Mammary epithelial cell (primary cell): ENCODE results near the gene SNRPD1.

Experiments used
- EZH2 ChIP-seq: IDR thresholded peaks from 2 replicates; pipeline ENCODE4 v1.6.1; 2012; ENCODE audit warnings: low read length, inconsistent platforms, borderline replicate concordance
- TF ChIP-seq, protein P1 (sequence below), 2 donors: IDR thresholded peaks in 1 of 2; conservative IDR thresholded peaks in 1 of 2; 2 replicates each; pipeline ENCODE4 v1.5.1; 2011 to 2012; ENCODE audit warnings: inconsistent platforms in 2 of 2, low read length in 2 of 2, mild to moderate bottlenecking in 2 of 2, control low read depth in 1 of 2, low read depth in 1 of 2; ENCODE audit not compliant: insufficient read depth in 1 of 2; ENCODE audit errors: extremely low read depth in 1 of 2

DNA sequence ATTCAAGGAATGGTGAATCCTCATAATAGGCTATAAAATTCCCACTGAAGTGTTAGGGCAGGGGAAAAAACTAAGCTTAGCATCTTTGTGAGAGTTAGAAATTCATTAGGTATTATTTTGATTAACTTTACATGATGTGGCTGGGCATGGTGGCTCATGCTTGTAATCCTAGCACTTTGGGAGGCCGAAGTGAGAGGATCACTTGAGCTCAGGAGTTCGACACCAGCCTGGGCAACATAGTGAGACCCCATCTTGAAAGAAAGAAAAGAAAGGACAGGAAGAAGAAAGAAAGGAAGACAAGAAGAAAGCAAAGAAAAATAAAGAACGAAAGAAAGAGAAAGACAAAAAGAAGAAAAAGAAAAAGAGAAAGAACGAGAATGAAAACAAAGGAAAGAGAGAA lies 40.0 kb downstream of the SNRPD1 start:
- TF ChIP-seq, protein P1, sequence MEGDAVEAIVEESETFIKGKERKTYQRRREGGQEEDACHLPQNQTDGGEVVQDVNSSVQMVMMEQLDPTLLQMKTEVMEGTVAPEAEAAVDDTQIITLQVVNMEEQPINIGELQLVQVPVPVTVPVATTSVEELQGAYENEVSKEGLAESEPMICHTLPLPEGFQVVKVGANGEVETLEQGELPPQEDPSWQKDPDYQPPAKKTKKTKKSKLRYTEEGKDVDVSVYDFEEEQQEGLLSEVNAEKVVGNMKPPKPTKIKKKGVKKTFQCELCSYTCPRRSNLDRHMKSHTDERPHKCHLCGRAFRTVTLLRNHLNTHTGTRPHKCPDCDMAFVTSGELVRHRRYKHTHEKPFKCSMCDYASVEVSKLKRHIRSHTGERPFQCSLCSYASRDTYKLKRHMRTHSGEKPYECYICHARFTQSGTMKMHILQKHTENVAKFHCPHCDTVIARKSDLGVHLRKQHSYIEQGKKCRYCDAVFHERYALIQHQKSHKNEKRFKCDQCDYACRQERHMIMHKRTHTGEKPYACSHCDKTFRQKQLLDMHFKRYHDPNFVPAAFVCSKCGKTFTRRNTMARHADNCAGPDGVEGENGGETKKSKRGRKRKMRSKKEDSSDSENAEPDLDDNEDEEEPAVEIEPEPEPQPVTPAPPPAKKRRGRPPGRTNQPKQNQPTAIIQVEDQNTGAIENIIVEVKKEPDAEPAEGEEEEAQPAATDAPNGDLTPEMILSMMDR (conservative IDR thresholded peaks at IDR 0.05 in 1 of 2, IDR thresholded peaks at IDR 0.05 in 1 of 2; ENCODE audit: extremely low read depth in 1 of 2, insufficient read depth in 1 of 2, low read depth in 1 of 2, low read length in 2 of 2) = no peak
- no peak for TF ChIP-seq EZH2
